IPS-18a (cell line): ENCODE measurements around the gene C2orf68.

Experiments used
- H3K27ac ChIP-seq: one replicate; pipeline ENCODE4 v1.5.1; 2013; ENCODE audit warnings: low read length
- H3K27me3 ChIP-seq: one replicate; pipeline ENCODE4 v1.6.1; 2013; ENCODE audit warnings: mild to moderate bottlenecking, low read length; ENCODE audit not compliant: control insufficient read depth, insufficient read depth
- H3K36me3 ChIP-seq: one replicate; pipeline ENCODE4 v1.6.1; 2013; ENCODE audit warnings: low read depth, low read length; ENCODE audit not compliant: control insufficient read depth
- H3K4me1 ChIP-seq: one replicate; pipeline ENCODE4 v1.6.1; 2013; ENCODE audit warnings: low read depth, low read length; ENCODE audit not compliant: control insufficient read depth
- H3K4me3 ChIP-seq: one replicate; pipeline ENCODE4 v1.5.1; 2013; ENCODE audit warnings: low read length
- H3K9ac ChIP-seq: one replicate; pipeline ENCODE4 v1.6.1; 2013; ENCODE audit warnings: mild to moderate bottlenecking, low read length, moderate library complexity
- H3K9me3 ChIP-seq: one replicate; pipeline ENCODE4 v1.6.1; 2013; ENCODE audit warnings: low read depth, low read length; ENCODE audit not compliant: control insufficient read depth

C2orf68 gene

GRCh38 chr2:85650456-85650855 is 38.6 kb upstream of the C2orf68 start:
- Histone ChIP-seq H3K36me3 (peaks cover 64% of the 10 kb centered on the region), H3K27ac (no peak overlapping the region), H3K4me1 (no peaks in the 10 kb centered on the region), H3K9me3 (no peaks in the 10 kb centered on the region), H3K27me3 (no peaks in the 10 kb centered on the region), H3K4me3 (no peak overlapping the region), H3K9ac (no peak overlapping the region)

GRCh38 chr2:85649201-85650190 is 37.6 kb upstream of the C2orf68 start:
- no peak overlapping the region for H3K27ac ChIP-seq
- H3K4me3 ChIP-seq = no peak overlapping the region
- peaks cover 74% of the 10 kb centered on the region for H3K36me3 ChIP-seq
- H3K4me1 ChIP-seq = no peaks in the 10 kb centered on the region
- no peaks in the 10 kb centered on the region for H3K27me3 ChIP-seq
- H3K9me3 ChIP-seq = no peaks in the 10 kb centered on the region
- no peak overlapping the region for H3K9ac ChIP-seq

- Histone ChIP-seq H3K36me3 (peaks cover 82% of the 10 kb centered on the region), H3K9me3 (no peaks in the 10 kb centered on the region), H3K27ac (no peak overlapping the region), H3K4me1 (no peaks in the 10 kb centered on the region), H3K9ac (no peak overlapping the region), H3K4me3 (no peak overlapping the region), H3K27me3 (no peaks in the 10 kb centered on the region)
Measured at GRCh38 chr2:85648619-85649018, 36.8 kb upstream of the C2orf68 start.

GRCh38 chr2:85647823-85648526 is 36.1 kb upstream of the C2orf68 start:
- Histone ChIP-seq H3K9me3 (no peaks in the 10 kb centered on the region), H3K27me3 (no peaks in the 10 kb centered on the region), H3K4me1 (no peaks in the 10 kb centered on the region), H3K36me3 (peaks cover 87% of the 10 kb centered on the region), H3K27ac (no peak overlapping the region), H3K9ac (no peak overlapping the region), H3K4me3 (no peak overlapping the region)

GRCh38 chr2:85646166-85646565 is 34.3 kb upstream of the C2orf68 start:
- Histone ChIP-seq H3K9ac (no peak overlapping the region), H3K27me3 (no peaks in the 10 kb centered on the region), H3K9me3 (no peaks in the 10 kb centered on the region), H3K27ac (no peak overlapping the region), H3K4me3 (no peak overlapping the region), H3K36me3 (peaks cover 94% of the 10 kb centered on the region), H3K4me1 (no peaks in the 10 kb centered on the region)

- Histone ChIP-seq H3K4me3 (no peak overlapping the region), H3K36me3 (peaks cover 96% of the 10 kb centered on the region), H3K27me3 (no peaks in the 10 kb centered on the region), H3K9me3 (no peaks in the 10 kb centered on the region), H3K9ac (no peak overlapping the region), H3K4me1 (no peaks in the 10 kb centered on the region), H3K27ac (no peak overlapping the region)
Measured at GRCh38 chr2:85644909-85645308, 33.0 kb upstream of the C2orf68 start.

GRCh38 chr2:85642725-85643124 is 30.9 kb upstream of the C2orf68 start:
- no peaks in the 10 kb centered on the region for H3K4me1 ChIP-seq
- H3K9me3 ChIP-seq = no peaks in the 10 kb centered on the region
- no peak overlapping the region for H3K4me3 ChIP-seq
- peaks cover 94% of the 10 kb centered on the region for H3K36me3 ChIP-seq
- H3K27me3 ChIP-seq = no peaks in the 10 kb centered on the region
- no peak overlapping the region for H3K9ac ChIP-seq
- H3K27ac ChIP-seq = no peak overlapping the region

- H3K4me1 ChIP-seq = no peaks in the 10 kb centered on the region
- H3K9me3 ChIP-seq = no peaks in the 10 kb centered on the region
- peaks cover 79% of the 10 kb centered on the region for H3K36me3 ChIP-seq
- H3K27me3 ChIP-seq = no peaks in the 10 kb centered on the region
- H3K27ac ChIP-seq = no peak overlapping the region
- H3K9ac ChIP-seq = no peak overlapping the region
- H3K4me3 ChIP-seq = no peak overlapping the region
Measured at GRCh38 chr2:85635636-85636035, 23.8 kb upstream of the C2orf68 start.

- H3K27ac ChIP-seq = no peak overlapping the region
- H3K27me3 ChIP-seq = no peaks in the 10 kb centered on the region
- no peak overlapping the region for H3K4me3 ChIP-seq
- peaks cover 81% of the 10 kb centered on the region for H3K36me3 ChIP-seq
- H3K9me3 ChIP-seq = no peaks in the 10 kb centered on the region
- no peak overlapping the region for H3K9ac ChIP-seq
- H3K4me1 ChIP-seq = no peaks in the 10 kb centered on the region
Measured at GRCh38 chr2:85635011-85635410, 23.1 kb upstream of the C2orf68 start.

- H3K36me3 ChIP-seq = peaks cover 83% of the 10 kb centered on the region
- H3K4me1 ChIP-seq = no peaks in the 10 kb centered on the region
Measured at GRCh38 chr2:85631316-85631715, 19.4 kb upstream of the C2orf68 start.

GRCh38 chr2:85628658-85629057 is 16.8 kb upstream of the C2orf68 start:
- Histone ChIP-seq H3K4me1 (no peaks in the 10 kb centered on the region), H3K9ac (no peak overlapping the region), H3K27ac (no peak overlapping the region), H3K27me3 (no peaks in the 10 kb centered on the region), H3K36me3 (peaks cover 89% of the 10 kb centered on the region), H3K4me3 (no peak overlapping the region), H3K9me3 (no peaks in the 10 kb centered on the region)

More at GRCh38 chr2:85631316-85631715, 19.4 kb upstream of the C2orf68 start:
- Histone ChIP-seq H3K9me3 (no peaks in the 10 kb centered on the region), H3K4me3 (no peak overlapping the region), H3K27ac (no peak overlapping the region), H3K9ac (no peak overlapping the region), H3K27me3 (no peaks in the 10 kb centered on the region)
